RWPE1 (cell line): ENCODE data around the gene MRPL16.
"Not testable (repeated sequence)": the region's sequence is repeated elsewhere in the genome, so short reads cannot be mapped to it uniquely, and the experiment has no call there.

Experiments
- CTCF ChIA-PET: fragments of 350-600 bp; sonication (Branson Sonifier 250); formaldehyde crosslinking; extraction: SDS; loops from one replicate; lab custom pipeline; 2021; lab: Yijun Ruan, JAX
- POLR2A ChIA-PET: fragments of 400-600 bp; formaldehyde crosslinking; extraction: SDS; loops from one replicate; lab custom pipeline; 2020; ENCODE audit warnings: antibody characterized with exemption; ENCODE audit not compliant: low non-redundant PET; lab: Yijun Ruan, JAX
- DNase-seq: peaks from one replicate; pipeline ENCODE4 v3.0.0; 2012; ENCODE audit warnings: low spot score
- H3K27ac ChIP-seq: fragments of 450-650 bp; 2 replicates; pipeline ENCODE4 v1.5.1; 2017
- TF ChIP-seq, protein P1 (sequence below): fragments of 450-650 bp; conservative IDR thresholded peaks from 2 replicates; pipeline ENCODE4 v1.5.1; 2017; ENCODE audit warnings: low read depth, mild to moderate bottlenecking

MRPL16 gene

DNA sequence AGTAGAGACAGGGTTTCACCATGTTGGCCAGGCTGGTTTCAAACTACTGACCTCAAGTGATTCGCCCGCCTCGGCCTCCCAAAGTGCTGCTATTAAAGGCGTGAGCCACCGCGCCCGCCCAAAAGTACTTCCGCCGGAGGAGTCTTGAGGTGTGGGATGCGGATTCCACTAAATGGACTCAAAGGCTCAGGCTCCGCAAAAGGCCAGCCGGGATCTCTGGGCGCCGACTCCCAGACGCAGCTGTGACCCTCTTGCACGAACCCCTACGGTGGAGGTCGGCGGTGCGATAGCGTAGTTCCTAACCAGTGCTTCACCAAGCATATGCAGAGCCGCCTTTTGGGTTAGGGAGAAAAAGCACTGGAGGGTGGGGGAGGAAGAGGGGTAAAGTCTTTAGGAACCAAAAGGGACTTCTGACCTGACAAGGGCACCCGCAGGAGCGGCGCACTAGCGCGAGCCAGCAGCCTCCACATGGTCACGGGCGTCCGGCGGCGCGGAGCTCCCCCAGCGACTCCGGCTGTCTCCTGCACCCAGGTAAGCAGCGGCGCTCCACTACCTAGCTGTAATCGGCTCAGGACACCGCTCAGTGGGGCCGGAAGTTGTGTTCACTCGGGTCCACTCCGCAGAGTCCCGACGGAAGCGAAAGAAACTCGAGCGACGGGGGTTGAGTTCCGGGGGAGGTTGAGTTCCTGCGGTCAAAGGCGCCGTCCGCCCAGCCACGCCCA is at the start of gene MRPL16:
Gene MRPL16 (minus strand): TSS at position 590 of the 722 bp plus-strand sequence. CDS start 120 bp downstream, at position 470.
- peak within 1 kb of the TSS; percentile 83 for H3K27ac ChIP-seq
- CTCF ChIA-PET, result interaction anchor here (0.6 to 2.6 kb wide), 4 partner anchors 38 to 57 kb away, joined by 3 to 8 read pairs (median 4); no protein-coding TSS in a partner anchor
- DNase-seq, result peak; percentile 89
- TF ChIP-seq, protein P1, sequence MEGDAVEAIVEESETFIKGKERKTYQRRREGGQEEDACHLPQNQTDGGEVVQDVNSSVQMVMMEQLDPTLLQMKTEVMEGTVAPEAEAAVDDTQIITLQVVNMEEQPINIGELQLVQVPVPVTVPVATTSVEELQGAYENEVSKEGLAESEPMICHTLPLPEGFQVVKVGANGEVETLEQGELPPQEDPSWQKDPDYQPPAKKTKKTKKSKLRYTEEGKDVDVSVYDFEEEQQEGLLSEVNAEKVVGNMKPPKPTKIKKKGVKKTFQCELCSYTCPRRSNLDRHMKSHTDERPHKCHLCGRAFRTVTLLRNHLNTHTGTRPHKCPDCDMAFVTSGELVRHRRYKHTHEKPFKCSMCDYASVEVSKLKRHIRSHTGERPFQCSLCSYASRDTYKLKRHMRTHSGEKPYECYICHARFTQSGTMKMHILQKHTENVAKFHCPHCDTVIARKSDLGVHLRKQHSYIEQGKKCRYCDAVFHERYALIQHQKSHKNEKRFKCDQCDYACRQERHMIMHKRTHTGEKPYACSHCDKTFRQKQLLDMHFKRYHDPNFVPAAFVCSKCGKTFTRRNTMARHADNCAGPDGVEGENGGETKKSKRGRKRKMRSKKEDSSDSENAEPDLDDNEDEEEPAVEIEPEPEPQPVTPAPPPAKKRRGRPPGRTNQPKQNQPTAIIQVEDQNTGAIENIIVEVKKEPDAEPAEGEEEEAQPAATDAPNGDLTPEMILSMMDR, result peak; percentile 37; the same call in 1 of the 2 replicates
- POLR2A ChIA-PET, result interaction anchor here (0.8 kb wide), 1 partner anchor 55 kb away, joined by 4 read pairs; the partner anchor contains the start of gene STX3

DNA sequence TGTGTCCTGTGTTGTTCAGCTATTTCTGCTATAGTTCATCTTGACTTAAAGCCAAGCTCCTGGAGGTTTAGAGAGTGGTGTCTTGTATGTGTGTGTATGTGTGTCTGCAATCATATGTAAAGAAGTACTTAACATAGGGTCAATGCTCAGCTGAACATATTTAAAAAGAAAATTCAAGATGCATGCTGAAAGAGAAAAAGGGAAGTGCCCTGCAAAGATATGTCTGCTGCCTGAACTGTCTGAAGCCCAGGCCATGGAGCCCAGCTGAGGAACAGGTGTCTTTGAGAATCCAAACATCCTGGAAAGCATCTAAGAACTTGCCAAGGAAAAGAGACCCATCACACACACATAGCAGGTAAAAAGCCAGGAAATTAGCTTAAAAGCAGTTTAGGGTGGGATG is 49.1 kb upstream of the MRPL16 start:
- TF ChIP-seq, protein P1, result no peak
- H3K27ac ChIP-seq, result no peak overlapping the region
- CTCF ChIA-PET, result no interaction called here
- POLR2A ChIA-PET, result no interaction called here
- no peak for DNase-seq

DNA sequence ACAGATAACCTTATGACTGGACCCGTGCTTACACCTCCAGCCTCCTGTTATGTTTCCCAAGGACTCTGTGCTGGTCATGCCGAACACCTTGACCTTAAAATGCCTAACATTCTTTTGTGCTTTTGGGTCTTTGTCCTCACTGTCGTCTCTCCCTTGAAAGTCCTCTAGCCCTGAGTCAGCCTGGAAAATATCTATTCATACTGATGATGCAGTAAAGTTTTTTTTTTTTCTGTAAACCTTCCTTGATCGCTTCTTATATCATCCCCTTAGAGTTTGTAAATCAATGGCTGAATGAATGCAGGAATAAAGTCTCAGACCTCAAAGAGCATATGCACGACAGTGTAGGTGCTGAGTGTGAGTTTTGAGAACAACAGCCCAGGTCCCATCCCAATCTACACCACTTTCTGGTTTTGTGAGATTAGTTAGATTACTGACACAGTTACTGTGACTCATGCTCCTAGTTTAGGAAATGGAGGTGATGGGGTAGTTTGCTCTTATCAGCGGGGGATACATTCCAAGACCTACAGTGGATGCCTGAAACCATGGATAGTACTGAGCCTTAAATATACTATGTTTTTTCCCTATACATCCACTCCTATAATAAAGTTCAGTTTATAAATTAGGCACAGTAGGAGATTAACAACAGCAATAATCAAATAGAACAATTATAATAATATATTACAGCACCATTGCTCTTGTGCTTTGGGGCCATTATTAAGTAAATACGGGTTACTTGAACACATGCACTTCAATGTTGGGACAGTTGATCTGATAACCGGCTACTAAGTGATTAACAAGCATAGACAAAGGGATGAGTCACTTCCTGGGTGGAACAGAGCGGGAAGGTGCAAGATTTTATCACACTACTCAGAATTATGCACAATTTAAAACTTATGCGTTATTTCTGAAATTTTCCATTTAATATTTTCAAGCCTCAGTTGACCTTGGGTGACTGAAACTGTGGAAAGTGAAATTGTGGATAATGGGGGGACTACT is 47.2 kb upstream of the MRPL16 start:
- DNase-seq, result peak; percentile 30
- POLR2A ChIA-PET, result no interaction called here
- CTCF ChIA-PET, result no interaction called here
- TF ChIP-seq, protein P1, result no peak
- no peak overlapping the region for H3K27ac ChIP-seq

DNA sequence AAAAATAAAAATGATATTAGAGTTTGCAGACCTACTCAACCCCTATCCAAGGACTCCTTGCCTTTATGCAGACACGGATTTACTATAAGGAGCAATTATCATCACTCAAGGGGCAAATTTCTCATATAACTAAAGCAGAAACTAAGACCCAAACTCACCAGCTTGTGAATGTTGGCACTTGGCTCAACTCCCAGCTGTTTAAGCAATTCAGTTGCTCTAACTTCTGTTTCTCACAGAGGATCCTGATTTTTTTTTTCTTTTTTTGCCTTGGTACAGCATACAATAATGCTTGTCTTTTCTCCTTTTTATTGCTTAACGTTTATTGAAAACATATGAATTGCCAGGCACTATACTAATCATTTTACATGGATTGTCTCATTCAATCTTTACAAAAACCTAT is 44.3 kb upstream of the MRPL16 start:
- POLR2A ChIA-PET, result no interaction called here
- no peak overlapping the region for H3K27ac ChIP-seq
- CTCF ChIA-PET, result interaction anchor here (0.6 to 0.7 kb wide), 2 partner anchors 132 to 167 kb away, joined by 3 read pairs; no protein-coding TSS in a partner anchor
- DNase-seq, result no peak
- TF ChIP-seq, protein P1, result no peak

DNA sequence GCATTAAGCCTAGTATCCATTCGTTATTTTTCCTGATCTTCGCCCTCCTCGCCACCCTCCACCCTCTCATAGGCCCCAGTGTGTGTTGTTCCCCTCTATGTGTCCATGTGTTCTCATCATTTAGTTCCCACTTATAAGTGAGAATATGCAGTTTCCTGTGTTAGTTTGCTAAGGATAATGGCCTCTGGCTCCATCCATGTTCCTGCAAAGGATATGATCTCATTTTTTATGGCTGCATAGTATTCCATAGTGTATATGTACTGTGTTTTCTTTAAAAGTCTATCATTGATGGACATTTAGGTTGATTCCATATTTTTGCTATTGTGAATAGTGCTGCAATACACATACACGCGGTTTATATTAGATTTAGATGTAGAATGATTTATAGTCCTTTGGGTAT is 40.8 kb upstream of the MRPL16 start:
- POLR2A ChIA-PET, H3K27ac ChIP-seq, CTCF ChIA-PET, DNase-seq: not testable (repeated sequence)

DNA sequence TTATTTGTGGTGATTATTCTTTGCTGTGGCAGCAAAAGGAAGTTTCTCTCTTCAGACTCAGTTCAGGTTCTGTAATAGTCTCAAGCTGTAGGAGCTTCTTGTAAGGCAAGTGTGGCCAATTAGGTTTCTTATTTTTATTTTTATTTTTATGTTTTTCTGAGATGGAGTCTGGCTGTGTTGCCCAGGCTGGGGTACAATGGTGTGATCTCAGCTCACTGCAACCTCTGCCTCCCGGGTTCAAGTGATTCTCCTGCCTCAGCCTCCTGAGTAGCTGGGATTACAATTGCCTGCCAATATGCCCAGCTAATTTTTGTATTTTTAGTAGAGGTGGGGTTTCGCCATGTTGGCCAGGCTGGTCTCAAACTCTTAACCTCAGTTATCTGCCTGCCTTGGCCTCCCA is 39.0 kb upstream of the MRPL16 start:
- H3K27ac ChIP-seq, POLR2A ChIA-PET, DNase-seq: not testable (repeated sequence)
- CTCF ChIA-PET, result interaction anchor here (0.8 kb wide), 1 partner anchor 43 kb away, joined by 4 read pairs; no protein-coding TSS in a partner anchor

DNA sequence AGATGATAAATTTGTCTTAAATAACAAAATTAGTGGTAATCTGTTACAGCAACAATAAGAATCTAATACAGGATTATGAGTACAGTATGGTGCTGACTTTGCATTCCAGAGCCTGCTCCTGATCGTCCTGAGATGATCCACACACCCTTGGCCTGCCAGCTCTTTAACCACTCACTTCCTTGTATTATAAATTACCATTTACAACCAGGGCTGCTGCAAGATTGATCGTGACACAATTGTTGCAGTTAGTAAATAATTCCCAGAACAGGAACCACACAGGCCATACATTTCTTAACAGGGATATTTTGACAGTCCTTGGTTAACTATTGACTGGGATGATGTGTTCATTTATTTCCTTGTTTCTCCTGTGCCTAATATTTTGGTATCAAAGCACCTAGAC is 38.6 kb upstream of the MRPL16 start:
- POLR2A ChIA-PET, result no interaction called here
- DNase-seq, result no peak
- CTCF ChIA-PET, result no interaction called here
- H3K27ac ChIP-seq, result no peak overlapping the region
- TF ChIP-seq, protein P1, result no peak

DNA sequence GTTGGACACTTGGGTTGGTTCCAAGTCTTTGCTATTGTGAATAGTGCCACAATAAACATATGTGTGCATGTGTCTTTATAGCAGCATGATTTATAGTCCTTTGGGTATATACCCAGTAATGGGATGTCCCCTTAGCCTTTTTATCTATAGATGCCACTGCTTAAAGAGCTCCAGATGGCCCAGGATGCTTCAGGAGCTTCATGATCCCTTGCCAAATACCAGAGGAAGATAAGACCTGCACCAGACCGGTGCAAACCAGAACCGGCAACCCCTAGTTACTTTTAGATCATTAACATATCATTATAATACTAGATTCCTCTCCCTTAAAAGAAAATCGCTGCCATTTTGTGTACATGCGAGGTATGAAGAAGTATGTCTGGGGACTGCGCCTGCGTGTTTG is 37.9 kb upstream of the MRPL16 start:
- H3K27ac ChIP-seq, POLR2A ChIA-PET, CTCF ChIA-PET, DNase-seq: not testable (repeated sequence)
